CD4-positive, alpha-beta T cell treated with Interleukin-17A for 4 hours (primary cell): ENCODE measurements around the gene MIDN.
"Not testable (repeated sequence)": the region's sequence is repeated elsewhere in the genome, so short reads cannot be mapped to it uniquely, and the experiment has no call there.

Experiments
- DNase-seq: peaks from one replicate; pipeline ENCODE4 v3.0.0-alpha.2; 2020; ENCODE audit warnings: mixed read lengths

MIDN gene

GRCh38 chr19:1295169-1296012 is 47.0 kb downstream of the MIDN start:
- peak; percentile 18 for DNase-seq

DNA sequence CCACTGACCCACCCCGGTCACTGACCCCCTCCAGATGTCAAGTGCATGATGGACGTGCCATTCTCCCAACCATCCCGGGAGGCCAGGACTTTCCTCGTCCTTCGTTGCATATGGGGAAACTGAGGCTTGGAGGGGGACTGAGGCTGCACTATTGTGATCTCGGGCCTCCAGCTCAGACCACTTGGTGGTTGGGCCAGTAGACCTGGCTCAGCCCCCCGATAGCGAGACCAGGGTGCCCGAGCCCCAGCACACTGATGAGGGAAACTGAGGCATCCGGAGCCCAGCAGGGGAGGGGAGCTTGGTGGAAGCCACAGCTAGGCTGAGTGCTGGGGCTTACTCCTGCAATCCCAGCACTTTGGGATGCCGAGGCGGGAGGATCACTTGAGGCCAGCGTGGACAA is 47.7 kb downstream of the MIDN start:
- DNase-seq: no peak

- DNase-seq: no peak
Measured at GRCh38 chr19:1296575-1297271, 48.3 kb downstream of the MIDN start.

GRCh38 chr19:1298235-1298634 is 49.9 kb downstream of the MIDN start:
- DNase-seq: no peak

DNA sequence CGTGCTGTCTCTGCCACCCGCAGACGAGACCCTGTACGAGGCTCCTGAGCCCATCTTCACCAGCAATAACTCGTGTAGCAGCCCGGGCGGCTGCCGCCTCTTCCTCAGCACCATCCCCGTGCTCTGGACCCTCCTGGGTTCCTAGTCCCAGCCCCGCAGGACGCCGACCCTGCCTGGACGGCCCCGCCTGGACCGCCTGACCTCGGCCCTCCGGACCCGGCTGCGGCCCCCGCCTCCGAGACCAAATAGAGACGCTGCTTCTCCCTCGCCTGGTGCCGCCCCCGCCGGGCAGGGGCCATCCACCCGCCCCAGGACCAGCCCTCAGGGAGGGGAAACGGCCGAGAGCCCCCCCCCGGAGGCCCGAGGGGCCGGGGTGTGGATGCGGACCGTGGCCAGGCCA is 51.4 kb downstream of the MIDN start:
- DNase-seq: no peak

GRCh38 chr19:1300744-1301490 is 52.5 kb downstream of the MIDN start:
- no peak for DNase-seq

DNA sequence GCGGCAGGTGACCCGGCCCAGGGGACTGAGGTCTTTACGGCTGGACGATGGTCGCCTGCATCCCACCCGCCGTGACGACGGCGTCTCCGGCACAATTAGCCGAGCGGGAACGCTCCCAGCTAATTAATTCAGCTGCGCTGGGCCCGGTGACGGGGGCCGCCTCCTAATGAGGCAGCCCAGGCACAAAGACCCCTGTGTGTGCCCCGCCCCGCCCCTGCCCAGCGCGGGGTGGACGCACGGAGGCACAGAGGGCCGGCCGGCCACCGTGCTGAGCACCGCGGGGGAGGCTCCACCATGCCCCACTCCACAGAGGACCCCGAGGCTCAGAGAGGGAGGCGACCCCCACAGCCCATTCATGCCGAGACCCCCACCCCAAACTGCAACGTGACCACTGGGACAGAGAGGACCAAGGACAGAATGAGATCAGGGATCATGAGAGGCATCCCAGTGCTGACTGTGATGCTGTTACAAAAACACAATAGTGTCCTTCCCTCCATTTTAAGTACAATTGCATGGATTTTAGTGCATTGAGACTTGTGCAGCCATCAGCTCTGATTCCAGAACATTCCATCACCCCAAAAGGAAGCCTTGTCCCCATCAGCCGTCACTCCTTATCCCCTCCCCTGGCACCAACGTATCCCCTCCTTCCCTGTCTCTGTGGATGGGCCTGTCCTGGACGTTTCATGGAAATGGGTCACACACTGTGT is 54.3 kb downstream of the MIDN start:
- DNase-seq: no peak

DNA sequence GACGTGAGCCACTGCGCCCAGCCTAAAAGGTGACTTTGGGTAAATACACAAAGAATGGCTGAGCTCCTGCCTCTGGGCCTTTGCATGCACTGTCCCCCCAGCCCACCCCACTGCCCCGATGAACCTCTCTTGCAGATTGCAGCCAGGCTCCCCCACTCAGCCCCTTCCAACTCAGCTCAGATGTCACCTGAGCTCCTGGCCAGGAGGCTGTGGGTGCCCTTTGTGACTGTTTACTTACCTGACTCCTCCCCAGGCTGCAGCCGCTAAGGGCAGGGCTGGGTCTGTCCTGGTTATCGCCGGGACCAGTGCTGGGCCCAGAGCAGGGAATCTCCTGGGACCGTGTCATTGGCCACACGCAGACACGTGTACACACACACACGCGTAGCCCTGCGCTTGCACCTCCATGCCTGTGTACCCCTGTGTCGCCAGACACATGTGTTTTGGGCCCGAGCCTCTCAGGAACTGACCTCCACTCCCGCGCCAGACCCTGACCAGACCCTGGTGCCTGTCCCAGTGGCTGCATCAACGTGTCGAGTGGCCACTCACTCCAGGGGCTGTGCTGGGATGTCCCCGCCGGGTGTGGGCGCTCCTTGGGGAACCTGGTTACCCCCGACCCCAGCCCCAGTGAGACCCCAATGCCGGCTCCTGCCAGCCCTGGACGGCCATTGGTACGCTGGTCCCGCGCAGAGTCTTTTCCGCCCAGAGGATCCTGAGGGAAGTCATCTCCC is 56.0 kb downstream of the MIDN start:
- no peak for DNase-seq

DNA sequence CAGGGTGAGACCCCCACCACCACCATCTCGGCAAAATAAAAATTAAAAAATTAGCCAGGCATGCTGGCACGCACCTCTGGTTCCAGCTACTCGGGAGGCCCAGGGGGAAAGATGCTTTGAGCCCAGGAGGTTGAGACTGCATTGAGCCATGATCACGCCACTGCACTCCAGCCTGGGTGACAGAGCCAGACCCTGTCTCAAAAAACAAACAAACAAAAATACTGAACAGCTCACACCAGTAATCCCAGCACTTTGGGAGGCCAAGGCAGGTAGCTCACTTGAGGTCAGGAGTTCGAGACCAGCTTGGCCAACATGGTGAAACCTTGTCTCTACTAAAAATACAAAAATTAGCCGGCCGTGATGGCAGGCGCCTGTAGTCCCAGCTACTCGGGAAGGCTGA is 57.0 kb downstream of the MIDN start:
- not testable (repeated sequence) for DNase-seq

DNA sequence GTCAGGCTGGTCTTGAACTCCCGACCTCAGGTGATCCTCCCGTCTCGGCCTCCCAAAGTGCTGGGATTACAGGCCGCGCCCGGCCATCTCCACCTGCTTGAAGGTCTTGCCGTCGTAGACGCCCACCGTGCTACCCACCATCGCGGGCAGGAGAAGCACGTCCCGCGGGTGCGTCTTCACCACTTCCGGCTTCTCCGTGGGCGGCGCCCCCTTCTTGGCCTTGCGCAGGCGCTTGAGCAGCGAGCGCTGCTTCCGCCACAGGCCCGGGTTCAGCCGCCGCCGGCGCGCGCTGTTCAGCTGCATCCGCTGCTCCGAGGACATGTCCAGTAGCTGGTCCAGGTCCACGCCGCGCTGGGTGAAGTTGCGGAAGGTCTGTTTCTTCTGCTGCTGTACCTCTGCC is 58.9 kb downstream of the MIDN start:
- DNase-seq: no peak

DNA sequence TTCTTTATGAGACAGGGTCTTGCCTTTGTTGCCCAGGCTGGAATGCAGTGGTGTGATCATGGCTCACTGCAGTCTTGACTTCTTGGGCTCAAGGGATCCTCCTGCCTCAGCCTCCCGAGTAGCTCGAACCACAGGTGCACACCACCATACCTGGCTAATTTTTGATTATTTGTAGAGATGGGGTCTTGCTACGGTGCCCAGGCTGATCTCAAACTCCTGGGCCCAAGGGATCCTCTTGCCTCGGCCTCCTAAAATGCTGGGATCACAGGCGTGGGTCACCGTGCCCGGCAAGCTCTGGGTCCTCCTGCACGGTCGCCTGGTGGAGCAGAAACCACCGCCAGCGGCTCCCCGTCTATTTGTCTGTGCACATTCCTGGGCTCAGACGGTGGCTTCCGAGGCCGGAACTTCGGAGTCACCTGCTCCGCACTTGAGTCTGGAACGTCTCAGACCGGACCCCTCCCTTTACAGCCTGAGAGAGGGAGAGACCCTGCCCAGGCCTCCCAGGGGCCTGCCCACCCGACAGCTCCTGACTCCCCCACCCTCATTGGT is 59.4 kb downstream of the MIDN start:
- DNase-seq: no peak

DNA sequence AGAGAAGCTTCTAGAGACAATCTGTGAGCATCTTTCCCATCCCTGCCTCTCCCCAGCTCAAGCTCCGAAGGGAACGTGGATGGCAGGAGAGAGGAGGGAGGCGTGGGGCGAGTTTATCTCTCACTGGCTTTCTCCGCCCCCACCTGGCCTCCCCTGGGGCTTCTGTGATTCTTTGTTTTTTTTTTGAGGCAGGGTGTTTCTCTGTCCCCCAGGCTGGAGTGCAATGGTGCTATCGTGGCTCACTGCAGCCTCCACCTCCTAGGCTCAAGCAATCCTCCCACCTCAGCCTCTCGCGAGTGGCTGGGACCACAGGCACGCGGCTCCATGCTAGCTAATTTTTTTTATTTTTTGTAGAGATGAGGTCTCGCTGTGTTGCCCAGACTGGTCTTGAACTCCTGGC is 60.3 kb downstream of the MIDN start:
- no peak for DNase-seq
